OCI-LY1 (cell line): ENCODE data around the gene LNPEP.

Experiments
- H2AFZ ChIP-seq: fragments of 200-600 bp; sonication (generic), shearing (Covaris generic); 2 replicates; pipeline ENCODE4 v1.6.0; 2014; ENCODE audit warnings: antibody characterized with exemption, mild to moderate bottlenecking, low read length
- H3F3A ChIP-seq: fragments of 200-600 bp; sonication (generic), shearing (Covaris generic); 2 replicates; pipeline ENCODE4 v1.6.0; 2014; ENCODE audit warnings: mild to moderate bottlenecking, antibody characterized with exemption, low read length, moderate library complexity; ENCODE audit not compliant: insufficient read depth
- H3K27ac ChIP-seq: fragments of 200-600 bp; sonication (generic); 2 replicates; pipeline ENCODE4 v1.5.1; 2014; ENCODE audit warnings: low read length, mixed run types, mild to moderate bottlenecking, low read depth; ENCODE audit not compliant: poor library complexity, severe bottlenecking
- H3K27me3 ChIP-seq: fragments of 200-600 bp; sonication (generic); 2 replicates; pipeline ENCODE4 v1.6.0; 2014; ENCODE audit warnings: antibody characterized with exemption, mild to moderate bottlenecking, low read length, moderate library complexity; ENCODE audit not compliant: insufficient read depth
- H3K36me3 ChIP-seq: fragments of 200-600 bp; sonication (generic); 2 replicates; pipeline ENCODE4 v1.6.1; 2014; ENCODE audit warnings: mild to moderate bottlenecking, antibody characterized with exemption, low read length, moderate library complexity, mixed read lengths; ENCODE audit not compliant: insufficient read depth
- H3K4me1 ChIP-seq: fragments of 200-600 bp; sonication (generic); 2 replicates; pipeline ENCODE4 v1.5.1; 2014; ENCODE audit warnings: mild to moderate bottlenecking, low read length, moderate library complexity; ENCODE audit not compliant: insufficient read depth, severe bottlenecking
- H3K4me2 ChIP-seq: fragments of 200-600 bp; sonication (generic), shearing (Covaris generic); 2 replicates; pipeline ENCODE4 v1.6.1; 2014; ENCODE audit warnings: low read length
- H3K4me3 ChIP-seq: fragments of 200-600 bp; sonication (generic); 2 replicates; pipeline ENCODE4 v1.5.1; 2014; ENCODE audit warnings: low read length, low read depth, mild to moderate bottlenecking, mixed read lengths; ENCODE audit not compliant: poor library complexity, severe bottlenecking
- H3K79me2 ChIP-seq: fragments of 200-600 bp; shearing (Covaris generic); 2 replicates; pipeline ENCODE4 v1.6.1; 2016; ENCODE audit warnings: mixed run types, low read length, mixed read lengths; ENCODE audit not compliant: insufficient read depth
- H3K9ac ChIP-seq: fragments of 200-600 bp; sonication (generic), shearing (Covaris generic); 2 replicates; pipeline ENCODE4 v1.6.1; 2014; ENCODE audit warnings: mild to moderate bottlenecking, low read length, mixed read lengths
- H3K9me2 ChIP-seq: fragments of 200-600 bp; sonication (generic), shearing (Covaris generic); 2 replicates; pipeline ENCODE4 v1.6.1; 2014; ENCODE audit warnings: low read depth, mild to moderate bottlenecking, low read length, mixed read lengths
- H3K9me3 ChIP-seq: fragments of 200-600 bp; shearing (Covaris generic); 2 replicates; pipeline ENCODE4 v1.6.1; 2014; ENCODE audit warnings: low read length, mixed read lengths
- H4K20me1 ChIP-seq: fragments of 200-600 bp; sonication (generic), shearing (Covaris generic); 2 replicates; pipeline ENCODE4 v1.6.0; 2016; ENCODE audit warnings: mild to moderate bottlenecking, low read length; ENCODE audit not compliant: insufficient read depth
- CTCF ChIP-seq: fragments of 200-600 bp; sonication (generic), shearing (Covaris generic); IDR thresholded peaks from 2 replicates; pipeline ENCODE4 v1.5.1; 2017; ENCODE audit warnings: mild to moderate bottlenecking, antibody characterized with exemption, low read length, moderate library complexity, mixed read lengths
- EZH2 ChIP-seq: fragments of 200-600 bp; sonication (generic), shearing (Covaris generic); IDR thresholded peaks from 2 replicates; pipeline ENCODE4 v1.8.0; 2017; ENCODE audit warnings: borderline replicate concordance, mixed run types, mild to moderate bottlenecking, antibody characterized with exemption, low read length, moderate library complexity, mixed read lengths

Gene LNPEP

GRCh38 chr5:96945144-96945897 lies 9.4 kb downstream of the LNPEP start:
- Histone ChIP-seq H3K9ac (no peak overlapping the region), H3K27me3 (no peaks in the 10 kb centered on the region), H3K79me2 (peaks cover 97% of the 10 kb centered on the region), H3K4me1 (peaks cover 7% of the 10 kb centered on the region), H3K4me2 (no peak overlapping the region), H3K27ac (no peak overlapping the region), H2AFZ (no peak overlapping the region), H3F3A (no peaks in the 10 kb centered on the region), H3K9me2 (no peaks in the 10 kb centered on the region), H4K20me1 (no peaks in the 10 kb centered on the region), H3K9me3 (peaks cover 5% of the 10 kb centered on the region; the same call in 1 of the 2 replicates), H3K4me3 (no peak overlapping the region), H3K36me3 (peaks cover 35% of the 10 kb centered on the region)
- TF ChIP-seq EZH2 (no peak), CTCF (no peak)

- no peak overlapping the region for H3K27ac ChIP-seq
- H2AFZ ChIP-seq, result no peak overlapping the region
- H3K36me3 ChIP-seq, result peaks cover 39% of the 10 kb centered on the region
- H3K4me3 ChIP-seq, result no peak overlapping the region
- TF ChIP-seq EZH2 (no peak), CTCF (no peak)
- no peaks in the 10 kb centered on the region for H3F3A ChIP-seq
- H3K27me3 ChIP-seq, result no peaks in the 10 kb centered on the region
- H4K20me1 ChIP-seq, result no peaks in the 10 kb centered on the region
- H3K9me3 ChIP-seq, result peaks cover 5% of the 10 kb centered on the region; the same call in 1 of the 2 replicates
- no peaks in the 10 kb centered on the region for H3K9me2 ChIP-seq
- H3K9ac ChIP-seq, result no peak overlapping the region
- H3K4me1 ChIP-seq, result peaks cover 3% of the 10 kb centered on the region
- H3K79me2 ChIP-seq, result peaks cover 96% of the 10 kb centered on the region
- no peak overlapping the region for H3K4me2 ChIP-seq
These were observed 10.5 kb downstream of the LNPEP start for GRCh38 chr5:96946381-96946780.

GRCh38 chr5:96952118-96952750 lies 16.4 kb downstream of the LNPEP start:
- Histone ChIP-seq H3K4me2 (no peak overlapping the region), H3K79me2 (peaks cover 88% of the 10 kb centered on the region), H3K9me2 (no peaks in the 10 kb centered on the region), H3K9me3 (peaks cover 5% of the 10 kb centered on the region; the same call in 1 of the 2 replicates), H3K9ac (no peak overlapping the region), H3K36me3 (peaks cover 42% of the 10 kb centered on the region), H3K27me3 (no peaks in the 10 kb centered on the region), H3K27ac (peak overlapping the region; percentile 47), H3K4me3 (no peak overlapping the region), H2AFZ (no peak overlapping the region), H3F3A (peaks cover 10% of the 10 kb centered on the region), H4K20me1 (no peaks in the 10 kb centered on the region), H3K4me1 (peaks cover 34% of the 10 kb centered on the region)
- TF ChIP-seq CTCF (no peak), EZH2 (no peak)
